Gastrocnemius medialis (tissue), 4 donors: ENCODE results near the gene CCPG1.

Experiments used
- POLR2A ChIP-seq, 2 donors: fragments of 450-650 bp; IDR thresholded peaks; one replicate each; pipeline ENCODE4 v1.6.1; 2017; ENCODE audit warnings: antibody characterized with exemption in 2 of 2, mild to moderate bottlenecking in 2 of 2, moderate library complexity in 2 of 2
- TF ChIP-seq, protein P1 (sequence below), 5 experiments: fragments of 450-650 bp in 3 of 5; fragments of 200-600 bp in 2 of 5; sonication (generic) in 2 of 5; IDR thresholded peaks in 4 of 5; conservative IDR thresholded peaks in 1 of 5; 1 replicate in 4 of 5; 2 replicates in 1 of 5; pipeline ENCODE4 v1.5.1; 2016 to 2019; ENCODE audit warnings: antibody characterized with exemption in 5 of 5, mild to moderate bottlenecking in 3 of 5, moderate library complexity in 3 of 5

DNA sequence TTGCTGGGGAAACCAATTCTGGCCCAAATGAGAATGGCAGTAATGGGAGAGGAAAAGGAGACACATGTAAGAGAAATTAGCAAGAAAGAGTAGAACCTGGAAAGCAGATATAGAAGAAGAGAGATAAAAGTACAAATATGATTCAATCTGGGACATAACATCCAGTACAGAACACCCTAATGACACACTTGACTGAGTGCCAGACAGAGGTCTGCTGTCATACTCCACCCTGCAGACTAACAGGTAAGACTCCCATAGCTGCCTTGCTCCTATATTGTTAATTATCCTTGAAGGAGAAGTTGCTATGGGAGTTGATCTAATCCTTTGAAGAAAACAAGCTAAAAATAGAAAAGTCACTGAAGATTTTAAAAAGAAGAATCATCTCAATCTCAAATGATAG is 21.1 kb downstream of the CCPG1 start:
- no peak for TF ChIP-seq POLR2A (IDR thresholded peaks at IDR 0.05)
- TF ChIP-seq, protein P1, sequence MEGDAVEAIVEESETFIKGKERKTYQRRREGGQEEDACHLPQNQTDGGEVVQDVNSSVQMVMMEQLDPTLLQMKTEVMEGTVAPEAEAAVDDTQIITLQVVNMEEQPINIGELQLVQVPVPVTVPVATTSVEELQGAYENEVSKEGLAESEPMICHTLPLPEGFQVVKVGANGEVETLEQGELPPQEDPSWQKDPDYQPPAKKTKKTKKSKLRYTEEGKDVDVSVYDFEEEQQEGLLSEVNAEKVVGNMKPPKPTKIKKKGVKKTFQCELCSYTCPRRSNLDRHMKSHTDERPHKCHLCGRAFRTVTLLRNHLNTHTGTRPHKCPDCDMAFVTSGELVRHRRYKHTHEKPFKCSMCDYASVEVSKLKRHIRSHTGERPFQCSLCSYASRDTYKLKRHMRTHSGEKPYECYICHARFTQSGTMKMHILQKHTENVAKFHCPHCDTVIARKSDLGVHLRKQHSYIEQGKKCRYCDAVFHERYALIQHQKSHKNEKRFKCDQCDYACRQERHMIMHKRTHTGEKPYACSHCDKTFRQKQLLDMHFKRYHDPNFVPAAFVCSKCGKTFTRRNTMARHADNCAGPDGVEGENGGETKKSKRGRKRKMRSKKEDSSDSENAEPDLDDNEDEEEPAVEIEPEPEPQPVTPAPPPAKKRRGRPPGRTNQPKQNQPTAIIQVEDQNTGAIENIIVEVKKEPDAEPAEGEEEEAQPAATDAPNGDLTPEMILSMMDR (IDR thresholded peaks at IDR 0.05 in 4 of 5, conservative IDR thresholded peaks at IDR 0.05 in 1 of 5): no peak
